Kidney (tissue), 14 donors: ENCODE measurements around the gene GAL3ST1. TPM values are rescaled to one million over a fixed set of nuclear protein-coding genes. Genes with fewer than 3 reads are reported as not detected.

Source experiments
- DNase-seq, 5 donors: peaks; one replicate each; pipeline ENCODE4 v3.0.0-alpha.2; 2013 to 2020
- FAIRE-seq: peaks from 2 replicates; lab custom pipeline; 2012; peaks lifted over from hg19 to GRCh38; lab: Jason Lieb, UNC
- H3K27ac ChIP-seq, 2 donors: one replicate each; pipeline ENCODE4 v1.7.0; 2013; ENCODE audit warnings: low read depth in 2 of 2, low read length in 2 of 2, inconsistent platforms in 1 of 2
- H3K27me3 ChIP-seq: one replicate; pipeline ENCODE4 v1.7.1; 2013; ENCODE audit warnings: low read length, inconsistent platforms; ENCODE audit not compliant: control insufficient read depth, insufficient read depth
- H3K36me3 ChIP-seq, 3 donors: one replicate each; pipeline versions ENCODE4 v1.7.0 to v1.7.1; 2013; ENCODE audit warnings: low read length in 3 of 3, control low read depth in 1 of 3, inconsistent platforms in 1 of 3; ENCODE audit not compliant: insufficient read depth in 3 of 3, control insufficient read depth in 2 of 3
- H3K4me1 ChIP-seq, 3 donors: one replicate each; pipeline versions ENCODE4 v1.7.0 to v1.7.1; 2013; ENCODE audit warnings: low read length in 3 of 3, inconsistent platforms in 1 of 3, low read depth in 1 of 3; ENCODE audit not compliant: control insufficient read depth in 2 of 3, insufficient read depth in 2 of 3
- H3K4me3 ChIP-seq, 3 donors: one replicate each; pipeline versions ENCODE4 v1.7.0 to v1.8.1; 2013; ENCODE audit warnings: low read length in 3 of 3, control low read depth in 1 of 3, inconsistent platforms in 1 of 3
- H3K9ac ChIP-seq, 3 donors: one replicate each; pipeline versions ENCODE4 v1.7.0 to v1.7.1; 2013; ENCODE audit warnings: low read length in 3 of 3, control low read depth in 1 of 3, inconsistent platforms in 1 of 3
- H3K9me3 ChIP-seq, 3 donors: one replicate each; pipeline versions ENCODE4 v1.7.0 to v1.7.1; 2013; ENCODE audit warnings: low read length in 3 of 3, control low read depth in 1 of 3, inconsistent platforms in 1 of 3; ENCODE audit not compliant: control insufficient read depth in 2 of 3, insufficient read depth in 1 of 3
- CTCF ChIP-seq: IDR thresholded peaks from 3 replicates; pipeline ENCODE4 v1.5.1; 2012; ENCODE audit warnings: mild to moderate bottlenecking, moderate library complexity, borderline replicate concordance; ENCODE audit not compliant: insufficient read depth; ENCODE audit errors: extremely low read depth
- intact Hi-C: fragments of 100-400 bp; cut with DNase I; formaldehyde crosslinking; loops from one replicate; pipeline ENCODE4 v1.11.1; 2022
- polyA plus RNA-seq: library from polyadenylated mRNA; stranded (reverse); fragments of 350-450 nt; fragmentation: Illumina TruSeq; extraction: RNeasy Lipid Tissue Mini Kit (QIAGEN cat#74804); gene quantifications from one replicate; pipeline ENCODE4 v1.2.3, GENCODE V29; 2014; ENCODE audit warnings: low read depth, low replicate concordance; ENCODE audit not compliant: insufficient read depth
- total RNA-seq: library from RNA; stranded (reverse); fragmentation: NEBNext Ultra II Directional; extraction: Animal tissue kit (Norgen Biotek cat#: 25700); gene quantifications from one replicate; pipeline ENCODE4 v1.2.1, GENCODE V29; 2021
- donor health status: control.
- donor health status: control.
- donor health status: control.
- donor health status: control.
- donor health status: control.
- donor health status: DM: yes; HTN: yes; CAD: no.
- donor health status: Normal renal cell carcinoma (clear cell type).

Gene GAL3ST1
- total and polyA plus RNA-seq, 2 donors from 2014 or later: 16.1 to 34.3 TPM

- Histone ChIP-seq H3K36me3 (peaks cover 4 to 87% (median 59%) of the 10 kb centered on the region in 3 donors), H3K4me1 (no peaks in the 10 kb centered on the region), H3K9ac (no peak overlapping the region), H3K27me3 (no peaks in the 10 kb centered on the region), H3K4me3 (no peak overlapping the region), H3K27ac (no peak overlapping the region), H3K9me3 (no peaks in the 10 kb centered on the region)
- intact Hi-C loops: no loop called here
- peak in 1 of 5 donors; percentile 59 for DNase-seq
- no peak for TF ChIP-seq CTCF
- FAIRE-seq: no peak
Observed at GRCh38 chr22:30584441-30584840, 10.0 kb upstream of the GAL3ST1 start.

- intact Hi-C loops: no loop called here
- peaks cover 4 to 86% (median 63%) of the 10 kb centered on the region in 3 donors for H3K36me3 ChIP-seq
- no peaks in the 10 kb centered on the region for H3K4me1 ChIP-seq
- H3K27ac ChIP-seq: no peak overlapping the region
- no peaks in the 10 kb centered on the region for H3K27me3 ChIP-seq
- no peak overlapping the region for H3K9ac ChIP-seq
- no peak for TF ChIP-seq CTCF
- no peaks in the 10 kb centered on the region for H3K9me3 ChIP-seq
- no peak overlapping the region for H3K4me3 ChIP-seq
- DNase-seq (no peak), FAIRE-seq (no peak)
Observed at GRCh38 chr22:30582788-30583545, 8.5 kb upstream of the GAL3ST1 start.

GRCh38 chr22:30582051-30582450, 7.6 kb upstream of the GAL3ST1 start:
- no peak for DNase-seq
- TF ChIP-seq CTCF: no peak
- H3K9ac ChIP-seq: no peak overlapping the region
- no peak overlapping the region for H3K4me3 ChIP-seq
- intact Hi-C loops: no loop called here
- no peak for FAIRE-seq
- H3K9me3 ChIP-seq: no peaks in the 10 kb centered on the region
- H3K27me3 ChIP-seq: no peaks in the 10 kb centered on the region
- H3K4me1 ChIP-seq: no peaks in the 10 kb centered on the region
- peaks cover 2 to 85% (median 57%) of the 10 kb centered on the region in 3 donors for H3K36me3 ChIP-seq
- H3K27ac ChIP-seq: no peak overlapping the region
